ENCODE measurements around the gene LHX3. TPM values are rescaled to one million over a fixed set of nuclear protein-coding genes. Genes with fewer than 3 reads are reported as not detected.

LHX3 gene
- total and polyA plus RNA-seq, 8 donors, result not detected

DNA sequence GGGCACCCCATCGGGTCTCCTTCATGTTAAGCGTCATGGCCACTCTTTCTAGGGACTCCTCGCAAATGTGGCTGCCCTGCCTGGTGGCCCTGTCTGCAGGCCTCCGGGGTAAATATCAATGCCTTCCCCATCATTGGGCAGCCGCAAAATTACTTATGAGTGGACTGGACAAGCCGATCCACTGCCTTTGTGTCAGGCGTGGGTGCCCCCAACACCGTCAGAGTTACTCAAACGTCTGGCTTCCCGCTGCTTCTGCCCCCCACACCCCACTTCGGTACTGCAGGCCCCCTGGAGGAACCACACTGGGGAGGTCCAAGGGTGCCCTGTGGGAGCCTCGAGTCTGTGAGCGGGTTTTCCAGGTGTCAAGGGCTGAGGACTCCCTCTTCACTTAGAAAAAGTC, 3.8 kb downstream of the LHX3 start:
- intact Hi-C loops (cut with DNase I; ENCODE audit: low total_unique reads), result no loop called here
- Histone ChIP-seq H3K4me1 (peaks cover 3 to 44% (median 15%) of the 10 kb centered on the region in 4 donors), H3K27me3 (peaks cover 52 to 97% (median 96%) of the 10 kb centered on the region in 3 donors), H3K4me3 (no peak overlapping the region), H3K27ac (no peak overlapping the region), H3K9me3 (no peaks in the 10 kb centered on the region), H3K36me3 (peaks cover 0 to 5% (median 0%) of the 10 kb centered on the region in 4 donors)
- 46 to 66% (median 58%) methylated on average over 7 to 13 of the region's 13 CpGs for WGBS, 5 donors
- no peak for DNase-seq
- TF ChIP-seq POLR2A (IDR thresholded peaks at IDR 0.05) (no peak), POLR2AphosphoS5 (IDR thresholded peaks at IDR 0.05) (no peak), EP300 (IDR thresholded peaks at IDR 0.05) (no peak)

GRCh38 chr9:136200424-136200823, 4.5 kb downstream of the LHX3 start:
- DNase-seq, result no peak

GRCh38 chr9:136199391-136200288, 5.3 kb downstream of the LHX3 start:
- TF ChIP-seq EP300 (IDR thresholded peaks at IDR 0.05) (no peak), CTCF (IDR thresholded peaks at IDR 0.05) (no peak), POLR2A (IDR thresholded peaks at IDR 0.05) (no peak), POLR2AphosphoS5 (IDR thresholded peaks at IDR 0.05) (no peak)
- H3K4me3 ChIP-seq, result no peak overlapping the region
- intact Hi-C loops (cut with DNase I; ENCODE audit: low total_unique reads), result no loop called here
- 8 to 51% (median 13%) methylated on average over 4 to 71 of the region's 71 CpGs for WGBS, 5 donors
- no peak overlapping the region for H3K27ac ChIP-seq
- H3K9me3 ChIP-seq, result no peaks in the 10 kb centered on the region
- peaks cover 49 to 100% (median 100%) of the 10 kb centered on the region in 3 donors for H3K27me3 ChIP-seq
- H3K36me3 ChIP-seq, result no peaks in the 10 kb centered on the region
- no peak for DNase-seq
- H3K4me1 ChIP-seq, result peaks cover 3 to 37% (median 13%) of the 10 kb centered on the region in 4 donors

More at GRCh38 chr9:136200424-136200823, 4.5 kb downstream of the LHX3 start:
- Histone ChIP-seq H3K27ac (no peak overlapping the region), H3K9me3 (no peaks in the 10 kb centered on the region), H3K27me3 (peaks cover 52 to 100% (median 100%) of the 10 kb centered on the region in 3 donors), H3K4me1 (peaks cover 3 to 44% (median 15%) of the 10 kb centered on the region in 4 donors), H3K36me3 (no peaks in the 10 kb centered on the region), H3K4me3 (no peak overlapping the region)
- no peak for TF ChIP-seq POLR2A (IDR thresholded peaks at IDR 0.05)
- TF ChIP-seq EP300 (IDR thresholded peaks at IDR 0.05), result no peak
- no peak for TF ChIP-seq CTCF (IDR thresholded peaks at IDR 0.05)
- no peak for TF ChIP-seq POLR2AphosphoS5 (IDR thresholded peaks at IDR 0.05)
- intact Hi-C loops (cut with DNase I; ENCODE audit: low total_unique reads), result no loop called here
- WGBS, 5 donors, result 50 to 62% (median 55%) methylated on average over 11 to 19 of the region's 19 CpGs

DNA sequence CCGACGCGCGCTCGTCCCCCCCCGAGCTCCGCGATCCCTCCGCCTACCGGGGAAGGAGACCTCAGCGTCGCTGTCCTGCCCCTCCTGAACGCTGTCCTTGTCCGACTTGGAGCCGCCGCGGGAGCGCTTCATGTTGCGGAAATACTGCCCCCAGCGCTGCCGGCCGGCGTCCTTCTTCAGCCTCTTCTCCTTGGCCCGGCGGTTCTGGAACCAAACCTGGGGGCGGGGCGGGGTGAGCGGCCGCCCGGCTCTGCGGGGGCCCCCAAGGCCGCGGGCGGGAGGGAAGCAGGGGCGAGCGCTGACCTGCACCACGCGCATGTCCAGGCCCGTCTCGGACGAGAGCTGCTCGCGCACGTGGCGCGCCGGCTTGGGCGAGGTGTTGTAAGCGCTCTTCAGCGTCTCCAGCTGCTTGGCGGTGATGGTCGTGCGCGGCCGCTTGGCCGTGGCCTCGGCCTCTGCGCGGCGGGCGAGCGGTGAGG, 6.3 kb downstream of the LHX3 start:
- Histone ChIP-seq H3K4me3 (no peak overlapping the region), H3K36me3 (no peaks in the 10 kb centered on the region), H3K27ac (no peak overlapping the region), H3K27me3 (peaks cover 45 to 100% (median 100%) of the 10 kb centered on the region in 3 donors), H3K4me1 (peaks cover 3 to 41% (median 15%) of the 10 kb centered on the region in 4 donors), H3K9me3 (no peaks in the 10 kb centered on the region)
- WGBS, 5 donors, result 1 to 12% (median 4%) methylated on average over 12 to 62 of the region's 62 CpGs
- TF ChIP-seq POLR2AphosphoS5 (IDR thresholded peaks at IDR 0.05), result no peak
- no peak for TF ChIP-seq CTCF (IDR thresholded peaks at IDR 0.05)
- TF ChIP-seq EP300 (IDR thresholded peaks at IDR 0.05), result no peak
- TF ChIP-seq POLR2A (IDR thresholded peaks at IDR 0.05), result no peak
- no peak for DNase-seq
- intact Hi-C loops (cut with DNase I; ENCODE audit: low total_unique reads), result no loop called here

All from stomach (tissue), 9 donors.